Endothelial cell of umbilical vein (primary cell): ENCODE results near the gene HOXD12. TPM values are rescaled to one million over a fixed set of nuclear protein-coding genes. Genes with fewer than 3 reads are reported as not detected.

Source experiments
- BruUV-seq: library from RNA; stranded (reverse); fragments of 400-500 nt; replicated peaks from 2 replicates; lab custom pipeline; 2021; lab: Mats Ljungman, UMichigan
- CTCF ChIA-PET: fragments of 300-600, 350-600 bp; sonication (Branson Sonifier 250); formaldehyde crosslinking; loops from one replicate; lab custom pipeline; 2021; ENCODE audit warnings: antibody characterized with exemption, inconsistent platforms; lab: Charles Lee
- POLR2A ChIA-PET: fragments of 300-600, 350-600 bp; sonication (Branson Sonifier 250); formaldehyde crosslinking; loops from one replicate; lab custom pipeline; 2021; ENCODE audit warnings: antibody characterized with exemption, inconsistent platforms; lab: Charles Lee
- DNase-seq: peaks from one replicate; pipeline ENCODE4 v3.0.0-alpha.2; 2011; ENCODE audit warnings: low read depth, low spot score
- FAIRE-seq: peaks from 2 replicates; lab custom pipeline; 2011; peaks lifted over from hg19 to GRCh38; lab: Jason Lieb, UNC
- H2AFZ ChIP-seq: 2 replicates; pipeline ENCODE4 v1.6.0; 2012; ENCODE audit warnings: low read depth, low read length, control low read depth, inconsistent platforms
- H3K27ac ChIP-seq: 2 replicates; pipeline ENCODE4 v1.5.1; 2011; ENCODE audit warnings: low read depth, mild to moderate bottlenecking, control low read depth, low read length, moderate library complexity; ENCODE audit not compliant: insufficient read depth
- H3K27me3 ChIP-seq, 2 experiments: 2 replicates each; pipeline versions ENCODE4 v1.6.0 to v1.6.1; 2011; ENCODE audit warnings: low read length in 2 of 2, mixed read lengths in 1 of 2; ENCODE audit not compliant: control insufficient read depth in 2 of 2, insufficient read depth in 2 of 2
- H3K36me3 ChIP-seq, 2 experiments: 2 replicates in 1 of 2; 3 replicates in 1 of 2; pipeline ENCODE4 v1.5.1; 2011; ENCODE audit warnings: low read length in 2 of 2, mild to moderate bottlenecking in 1 of 2, moderate library complexity in 1 of 2; ENCODE audit not compliant: control insufficient read depth in 2 of 2, insufficient read depth in 2 of 2; ENCODE audit errors: extremely low read depth in 1 of 2
- H3K4me1 ChIP-seq: 3 replicates; pipeline ENCODE4 v1.5.1; 2011; ENCODE audit warnings: mild to moderate bottlenecking, low read length; ENCODE audit not compliant: control insufficient read depth, insufficient read depth; ENCODE audit errors: extremely low read depth
- H3K4me2 ChIP-seq: 2 replicates; pipeline ENCODE4 v1.6.1; 2011; ENCODE audit warnings: low read length, control low read depth, mixed read lengths; ENCODE audit not compliant: insufficient read depth
- H3K4me3 ChIP-seq, 3 experiments: fragments of 200-600 bp in 1 of 3; sonication (generic), shearing (Covaris generic) in 1 of 3; replicated peaks in 1 of 3; 2 replicates each; pipeline ENCODE4 v1.5.1; 2011 to 2016; ENCODE audit warnings: control low read depth in 3 of 3, low read length in 3 of 3, mild to moderate bottlenecking in 2 of 3, inconsistent platforms in 1 of 3, low read depth in 1 of 3, moderate library complexity in 1 of 3; ENCODE audit not compliant: insufficient read depth in 1 of 3
- H3K79me2 ChIP-seq: 2 replicates; pipeline ENCODE4 v1.6.0; 2012; ENCODE audit warnings: low read length, inconsistent platforms; ENCODE audit not compliant: control insufficient read depth, insufficient read depth
- H3K9ac ChIP-seq: replicated peaks from 2 replicates; pipeline ENCODE3; 2011; ENCODE audit warnings: low read length, control low read depth; ENCODE audit not compliant: insufficient read depth; ENCODE audit errors: extremely low read depth
- H3K9me1 ChIP-seq: replicated peaks from 3 replicates; pipeline ENCODE4 v1.6.0; 2011; ENCODE audit warnings: mild to moderate bottlenecking, low read length; ENCODE audit not compliant: control insufficient read depth, insufficient read depth; ENCODE audit errors: extremely low read depth
- H3K9me3 ChIP-seq: replicated peaks from 2 replicates; pipeline ENCODE4 v1.5.1; 2012; ENCODE audit warnings: low read length, inconsistent platforms; ENCODE audit not compliant: control insufficient read depth, insufficient read depth
- H4K20me1 ChIP-seq: replicated peaks from 2 replicates; pipeline ENCODE3; 2011; ENCODE audit warnings: mild to moderate bottlenecking, low read length; ENCODE audit not compliant: control insufficient read depth, insufficient read depth; ENCODE audit errors: extremely low read depth
- EZH2 ChIP-seq: IDR thresholded peaks from 2 replicates; pipeline ENCODE4 v1.6.1; 2012; ENCODE audit warnings: borderline replicate concordance, low read depth, mild to moderate bottlenecking, moderate library complexity, low read length, inconsistent platforms; ENCODE audit not compliant: severe bottlenecking
- FOS ChIP-seq: IDR thresholded peaks from 2 replicates; pipeline ENCODE4 v1.6.1; 2011; ENCODE audit warnings: mild to moderate bottlenecking, low read length, moderate library complexity, borderline replicate concordance; ENCODE audit not compliant: insufficient read depth
- GATA2 ChIP-seq: IDR thresholded peaks from 2 replicates; pipeline ENCODE4 v1.7.0; 2011; ENCODE audit warnings: low read depth, mild to moderate bottlenecking, moderate library complexity, mixed read lengths, low read length; ENCODE audit not compliant: insufficient read length, insufficient read depth
- JUN ChIP-seq: IDR thresholded peaks from 2 replicates; pipeline ENCODE4 v1.6.1; 2011; ENCODE audit warnings: borderline replicate concordance, low read depth; ENCODE audit not compliant: insufficient read length, insufficient read depth
- MYC ChIP-seq: IDR thresholded peaks from one replicate; pipeline ENCODE4 v1.6.1; 2011; ENCODE audit warnings: mild to moderate bottlenecking, low read depth, low read length
- POLR2A ChIP-seq: IDR thresholded peaks from 2 replicates; pipeline ENCODE4 v1.6.1; 2012; ENCODE audit warnings: low read depth, mild to moderate bottlenecking, control low read depth, low read length
- POLR2AphosphoS5 ChIP-seq: IDR thresholded peaks from 2 replicates; pipeline ENCODE4 v1.6.1; 2012; ENCODE audit warnings: low read depth, mild to moderate bottlenecking, control low read depth, low read length, moderate library complexity; ENCODE audit not compliant: insufficient read depth
- dilution Hi-C: fragments of 300-500 bp; cut with MboI; formaldehyde crosslinking; loops from one replicate; pipeline ENCODE4 v1.15.0; 2019; ENCODE audit warnings: low sequenced_read_pairs; ENCODE audit not compliant: extremely low pct_ligation_motif_present
- intact Hi-C: fragments of 100-400 bp; cut with micrococcal nuclease; formaldehyde crosslinking; loops from one replicate; pipeline ENCODE4 v1.10.0; 2022
- polyA plus RNA-seq, 4 experiments: library from polyadenylated mRNA; depleted of rRNA in 3 of 4; stranded (reverse) in 3 of 4; unstranded in 1 of 4; fragments of >200 nt; gene quantifications; 2 replicates each; pipeline versions ENCODE4 v1.2.1 to v1.2.3, GENCODE V29; 2011 to 2012; ENCODE audit warnings: missing spikeins in 1 of 4
- total RNA-seq: library from RNA; stranded (reverse); gene quantifications from 2 replicates; pipeline ENCODE4 v1.2.3, GENCODE V29; 2021
- TF ChIP-seq, protein P1 (sequence below), 2 donors: IDR thresholded peaks; 1 replicate in 1 of 2; 2 replicates in 1 of 2; pipeline ENCODE4 v1.5.1; 2011; ENCODE audit warnings: low read length in 2 of 2, mild to moderate bottlenecking in 2 of 2, moderate library complexity in 2 of 2, control low read depth in 1 of 2, inconsistent platforms in 1 of 2, low read depth in 1 of 2; ENCODE audit not compliant: insufficient read depth in 1 of 2; ENCODE audit errors: extremely low read depth in 1 of 2
- TF ChIP-seq, protein P2 (sequence below): IDR thresholded peaks from 2 replicates; pipeline ENCODE4 v1.6.1; 2011; ENCODE audit not compliant: insufficient read depth, insufficient read length

The HOXD12 gene
- total and polyA plus RNA-seq, 2 donors (not counting 3 experiments of a cell fraction or from before 2014, with no cell fraction given), result not detected

DNA sequence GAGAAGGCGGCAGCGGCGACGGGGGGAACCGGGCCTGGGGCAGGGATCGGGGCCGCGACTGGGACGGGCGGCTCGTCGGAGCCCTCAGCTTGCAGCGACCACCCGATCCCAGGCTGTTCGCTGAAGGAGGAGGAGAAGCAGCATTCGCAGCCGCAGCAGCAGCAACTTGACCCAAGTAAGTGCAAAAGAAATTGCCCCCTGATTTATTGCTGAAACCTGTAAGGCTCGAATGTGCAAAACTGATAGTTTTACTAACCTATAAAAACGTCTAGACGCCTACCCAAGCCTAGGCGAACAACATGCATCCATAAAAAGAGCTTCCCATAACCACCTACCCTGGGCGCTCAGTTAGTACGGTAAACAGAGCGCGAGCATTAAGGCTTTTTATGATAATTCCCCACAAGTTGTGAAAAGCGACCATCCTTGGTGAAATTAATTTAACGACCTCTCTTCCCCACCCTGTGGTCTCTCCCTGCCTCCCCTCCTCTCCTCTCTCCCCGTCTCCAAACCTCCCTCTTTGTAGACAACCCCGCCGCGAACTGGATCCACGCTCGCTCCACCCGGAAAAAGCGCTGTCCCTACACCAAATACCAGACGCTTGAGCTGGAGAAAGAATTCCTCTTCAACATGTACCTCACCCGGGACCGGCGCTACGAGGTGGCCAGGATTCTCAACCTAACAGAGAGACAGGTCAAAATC lies 24.0 kb downstream of the HOXD12 start:
- Histone ChIP-seq H3K4me3 (peak overlapping the region; percentile 49 to 77 (median 61)), H3K27ac (no peak overlapping the region), H3K4me2 (peak overlapping the region; percentile 80), H3K9ac (peak overlapping the region; percentile 17), H3K79me2 (no peaks in the 10 kb centered on the region), H3K9me1 (no peaks in the 10 kb centered on the region), H2AFZ (peak overlapping the region; percentile 89), H4K20me1 (no peaks in the 10 kb centered on the region), H3K27me3 (peaks cover 30 to 40% of the 10 kb centered on the region in 2 experiments), H3K4me1 (peaks cover 23% of the 10 kb centered on the region), H3K36me3 (no peaks in the 10 kb centered on the region), H3K9me3 (no peaks in the 10 kb centered on the region)
- TF ChIP-seq GATA2, result no peak
- TF ChIP-seq FOS, result no peak
- no peak for TF ChIP-seq MYC
- no peak for TF ChIP-seq JUN
- no peak for TF ChIP-seq POLR2AphosphoS5
- TF ChIP-seq, protein P1, sequence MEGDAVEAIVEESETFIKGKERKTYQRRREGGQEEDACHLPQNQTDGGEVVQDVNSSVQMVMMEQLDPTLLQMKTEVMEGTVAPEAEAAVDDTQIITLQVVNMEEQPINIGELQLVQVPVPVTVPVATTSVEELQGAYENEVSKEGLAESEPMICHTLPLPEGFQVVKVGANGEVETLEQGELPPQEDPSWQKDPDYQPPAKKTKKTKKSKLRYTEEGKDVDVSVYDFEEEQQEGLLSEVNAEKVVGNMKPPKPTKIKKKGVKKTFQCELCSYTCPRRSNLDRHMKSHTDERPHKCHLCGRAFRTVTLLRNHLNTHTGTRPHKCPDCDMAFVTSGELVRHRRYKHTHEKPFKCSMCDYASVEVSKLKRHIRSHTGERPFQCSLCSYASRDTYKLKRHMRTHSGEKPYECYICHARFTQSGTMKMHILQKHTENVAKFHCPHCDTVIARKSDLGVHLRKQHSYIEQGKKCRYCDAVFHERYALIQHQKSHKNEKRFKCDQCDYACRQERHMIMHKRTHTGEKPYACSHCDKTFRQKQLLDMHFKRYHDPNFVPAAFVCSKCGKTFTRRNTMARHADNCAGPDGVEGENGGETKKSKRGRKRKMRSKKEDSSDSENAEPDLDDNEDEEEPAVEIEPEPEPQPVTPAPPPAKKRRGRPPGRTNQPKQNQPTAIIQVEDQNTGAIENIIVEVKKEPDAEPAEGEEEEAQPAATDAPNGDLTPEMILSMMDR (IDR thresholded peaks at IDR 0.05; ENCODE audit: extremely low read depth in 1 of 2, insufficient read depth in 1 of 2, low read depth in 1 of 2, low read length in 2 of 2), result no peak
- TF ChIP-seq, protein P2, sequence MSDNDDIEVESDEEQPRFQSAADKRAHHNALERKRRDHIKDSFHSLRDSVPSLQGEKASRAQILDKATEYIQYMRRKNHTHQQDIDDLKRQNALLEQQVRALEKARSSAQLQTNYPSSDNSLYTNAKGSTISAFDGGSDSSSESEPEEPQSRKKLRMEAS, result no peak
- no peak for TF ChIP-seq POLR2A
- no peak for TF ChIP-seq EZH2
- FAIRE-seq (peak; percentile 42), DNase-seq (peak; percentile 48)
- intact Hi-C loops, result no loop called here
- ChIA-PET CTCF (interaction anchor here (1.0 to 4.7 kb wide), 10 partner anchors 8 to 1041 kb away, joined by 3 to 28 read pairs (median 11); no protein-coding TSS in a partner anchor), POLR2A (no interaction called here)
- BruUV-seq, result TSS peak; percentile 21
- dilution Hi-C loops, result no loop called here
